HepG2 (cell line): ENCODE measurements around the gene STX1B. TPM values are rescaled to one million over a fixed set of nuclear protein-coding genes. Genes with fewer than 3 reads are reported as not detected.

Source experiments
- ADNP ChIP-seq: sonication (generic); formaldehyde crosslinking; IDR thresholded peaks from 2 replicates; pipeline ENCODE4 v1.4.0; 2020; ENCODE audit warnings: missing genetic modification reagents
- FOXA1 ChIP-seq, 2 experiments: fragments of 450-650 bp in 1 of 2; sonication (generic) in 1 of 2; formaldehyde crosslinking in 1 of 2; IDR thresholded peaks; 2 replicates each; pipeline versions ENCODE4 v1.4.0 to v1.6.1; 2016 to 2020; ENCODE audit warnings: missing genetic modification reagents in 1 of 2
- HNF1B ChIP-seq: sonication (generic); formaldehyde crosslinking; IDR thresholded peaks from 2 replicates; pipeline ENCODE4 v1.5.1; 2020; ENCODE audit warnings: mild to moderate bottlenecking, moderate library complexity, missing genetic modification reagents
- HNF4G ChIP-seq, 2 experiments: sonication (generic) in 1 of 2; formaldehyde crosslinking in 1 of 2; IDR thresholded peaks; 2 replicates each; pipeline versions ENCODE4 v1.4.0 to v1.6.1; 2011 to 2020; ENCODE audit warnings: borderline replicate concordance in 2 of 2, low read depth in 2 of 2, mild to moderate bottlenecking in 2 of 2, low read length in 1 of 2, missing genetic modification reagents in 1 of 2, moderate library complexity in 1 of 2
- MEIS1 ChIP-seq: sonication (generic); formaldehyde crosslinking; IDR thresholded peaks from 2 replicates; pipeline ENCODE4 v1.9.0; 2021; ENCODE audit warnings: mild to moderate bottlenecking, missing genetic modification reagents, moderate library complexity, borderline replicate concordance
- NFYC ChIP-seq: IDR thresholded peaks from 2 replicates; pipeline ENCODE4 v1.6.1; 2016; ENCODE audit warnings: missing genetic modification reagents, missing compliant biosample characterization
- PATZ1 ChIP-seq: sonication (generic); formaldehyde crosslinking; IDR thresholded peaks from 2 replicates; pipeline ENCODE4 v1.4.0; 2020; ENCODE audit warnings: missing genetic modification reagents
- SPEN ChIP-seq: sonication (generic); formaldehyde crosslinking; IDR thresholded peaks from 2 replicates; pipeline ENCODE4 v1.5.1; 2020; ENCODE audit warnings: low read depth, mild to moderate bottlenecking, missing genetic modification reagents
- ZNF660 ChIP-seq: sonication (generic); formaldehyde crosslinking; IDR thresholded peaks from 2 replicates; pipeline ENCODE4 v1.5.1; 2020; ENCODE audit warnings: mild to moderate bottlenecking, low read depth, missing genetic modification reagents, borderline replicate concordance
- ZNF703 ChIP-seq: sonication (generic); formaldehyde crosslinking; IDR thresholded peaks from 2 replicates; pipeline ENCODE4 v1.5.1; 2020; ENCODE audit warnings: missing genetic modification reagents, mild to moderate bottlenecking, moderate library complexity, borderline replicate concordance
- polyA plus RNA-seq, 8 experiments: library from polyadenylated mRNA; depleted of rRNA in 3 of 8; stranded (reverse) in 7 of 8; unstranded in 1 of 8; fragments of >200 nt; fragmentation: Illumina TruSeq in 4 of 8; extraction: Trizol in 4 of 8; gene quantifications; 2 replicates each; pipeline versions ENCODE4 v1.2.1 to v1.2.3, GENCODE V29; 2011 to 2016; ENCODE audit warnings: low read depth in 4 of 8, missing spikeins in 1 of 8, mixed read lengths in 1 of 8; ENCODE audit not compliant: insufficient read depth in 1 of 8
- total RNA-seq, 5 experiments: library from RNA; depleted of rRNA; stranded (reverse); fragments of >200 nt; fragmentation: Illumina TruSeq; extraction: Trizol; gene quantifications; 2 replicates each; pipeline ENCODE4 v1.2.3, GENCODE V29; 2016; ENCODE audit warnings: low read depth in 1 of 5
- TF ChIP-seq, protein P1 (sequence below): sonication (generic); formaldehyde crosslinking; IDR thresholded peaks from 2 replicates; pipeline ENCODE4 v1.8.0; 2022; ENCODE audit warnings: missing genetic modification reagents, mild to moderate bottlenecking, borderline replicate concordance
- TF ChIP-seq, protein P2 (sequence below): sonication (generic); formaldehyde crosslinking; IDR thresholded peaks from 2 replicates; pipeline ENCODE4 v1.5.0; 2020; ENCODE audit warnings: mild to moderate bottlenecking, missing genetic modification reagents, borderline replicate concordance
- TF ChIP-seq, protein P3 (sequence below): sonication (generic); formaldehyde crosslinking; IDR thresholded peaks from 2 replicates; pipeline ENCODE4 v1.4.0; 2020; ENCODE audit warnings: missing genetic modification reagents

Gene STX1B
- total and polyA plus RNA-seq, 2 of the 13 experiments (the other 11 are each of a cell fraction or from before 2014, with no cell fraction given): 2.1 to 3.0 TPM

GRCh38 chr16:30941600-30942425, 68.6 kb downstream of the STX1B start (continued):
- peak; percentile 68 for TF ChIP-seq PATZ1 (CRISPR knock-in tag)
- TF ChIP-seq ZNF703: no peak
- TF ChIP-seq, protein P1, sequence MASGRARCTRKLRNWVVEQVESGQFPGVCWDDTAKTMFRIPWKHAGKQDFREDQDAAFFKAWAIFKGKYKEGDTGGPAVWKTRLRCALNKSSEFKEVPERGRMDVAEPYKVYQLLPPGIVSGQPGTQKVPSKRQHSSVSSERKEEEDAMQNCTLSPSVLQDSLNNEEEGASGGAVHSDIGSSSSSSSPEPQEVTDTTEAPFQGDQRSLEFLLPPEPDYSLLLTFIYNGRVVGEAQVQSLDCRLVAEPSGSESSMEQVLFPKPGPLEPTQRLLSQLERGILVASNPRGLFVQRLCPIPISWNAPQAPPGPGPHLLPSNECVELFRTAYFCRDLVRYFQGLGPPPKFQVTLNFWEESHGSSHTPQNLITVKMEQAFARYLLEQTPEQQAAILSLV (CRISPR knock-in tag): peak; percentile 47; the same call in 1 of the 2 replicates
- TF ChIP-seq, protein P2, sequence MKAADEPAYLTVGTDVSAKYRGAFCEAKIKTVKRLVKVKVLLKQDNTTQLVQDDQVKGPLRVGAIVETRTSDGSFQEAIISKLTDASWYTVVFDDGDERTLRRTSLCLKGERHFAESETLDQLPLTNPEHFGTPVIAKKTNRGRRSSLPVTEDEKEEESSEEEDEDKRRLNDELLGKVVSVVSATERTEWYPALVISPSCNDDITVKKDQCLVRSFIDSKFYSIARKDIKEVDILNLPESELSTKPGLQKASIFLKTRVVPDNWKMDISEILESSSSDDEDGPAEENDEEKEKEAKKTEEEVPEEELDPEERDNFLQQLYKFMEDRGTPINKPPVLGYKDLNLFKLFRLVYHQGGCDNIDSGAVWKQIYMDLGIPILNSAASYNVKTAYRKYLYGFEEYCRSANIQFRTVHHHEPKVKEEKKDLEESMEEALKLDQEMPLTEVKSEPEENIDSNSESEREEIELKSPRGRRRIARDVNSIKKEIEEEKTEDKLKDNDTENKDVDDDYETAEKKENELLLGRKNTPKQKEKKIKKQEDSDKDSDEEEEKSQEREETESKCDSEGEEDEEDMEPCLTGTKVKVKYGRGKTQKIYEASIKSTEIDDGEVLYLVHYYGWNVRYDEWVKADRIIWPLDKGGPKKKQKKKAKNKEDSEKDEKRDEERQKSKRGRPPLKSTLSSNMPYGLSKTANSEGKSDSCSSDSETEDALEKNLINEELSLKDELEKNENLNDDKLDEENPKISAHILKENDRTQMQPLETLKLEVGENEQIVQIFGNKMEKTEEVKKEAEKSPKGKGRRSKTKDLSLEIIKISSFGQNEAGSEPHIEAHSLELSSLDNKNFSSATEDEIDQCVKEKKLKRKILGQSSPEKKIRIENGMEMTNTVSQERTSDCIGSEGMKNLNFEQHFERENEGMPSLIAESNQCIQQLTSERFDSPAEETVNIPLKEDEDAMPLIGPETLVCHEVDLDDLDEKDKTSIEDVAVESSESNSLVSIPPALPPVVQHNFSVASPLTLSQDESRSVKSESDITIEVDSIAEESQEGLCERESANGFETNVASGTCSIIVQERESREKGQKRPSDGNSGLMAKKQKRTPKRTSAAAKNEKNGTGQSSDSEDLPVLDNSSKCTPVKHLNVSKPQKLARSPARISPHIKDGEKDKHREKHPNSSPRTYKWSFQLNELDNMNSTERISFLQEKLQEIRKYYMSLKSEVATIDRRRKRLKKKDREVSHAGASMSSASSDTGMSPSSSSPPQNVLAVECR: peak; percentile 79; the same call in 1 of the 2 replicates
- TF ChIP-seq MEIS1: peak; percentile 84; the same call in 1 of the 2 replicates
- no peak for TF ChIP-seq ADNP
- TF ChIP-seq ZNF660: no peak
- no peak; the same call in 1 of the 2 replicates for TF ChIP-seq HNF4G (IDR thresholded peaks at IDR 0.05; ENCODE audit: borderline replicate concordance, low read depth, low read length)
- TF ChIP-seq HNF4G (CRISPR knock-in tag; IDR thresholded peaks at IDR 0.05; ENCODE audit: borderline replicate concordance, low read depth): no peak
- TF ChIP-seq NFYC (CRISPR knock-in tag): no peak
- TF ChIP-seq FOXA1 (IDR thresholded peaks at IDR 0.05): no peak
- TF ChIP-seq FOXA1 (CRISPR knock-in tag; IDR thresholded peaks at IDR 0.05): no peak
- TF ChIP-seq, protein P3, sequence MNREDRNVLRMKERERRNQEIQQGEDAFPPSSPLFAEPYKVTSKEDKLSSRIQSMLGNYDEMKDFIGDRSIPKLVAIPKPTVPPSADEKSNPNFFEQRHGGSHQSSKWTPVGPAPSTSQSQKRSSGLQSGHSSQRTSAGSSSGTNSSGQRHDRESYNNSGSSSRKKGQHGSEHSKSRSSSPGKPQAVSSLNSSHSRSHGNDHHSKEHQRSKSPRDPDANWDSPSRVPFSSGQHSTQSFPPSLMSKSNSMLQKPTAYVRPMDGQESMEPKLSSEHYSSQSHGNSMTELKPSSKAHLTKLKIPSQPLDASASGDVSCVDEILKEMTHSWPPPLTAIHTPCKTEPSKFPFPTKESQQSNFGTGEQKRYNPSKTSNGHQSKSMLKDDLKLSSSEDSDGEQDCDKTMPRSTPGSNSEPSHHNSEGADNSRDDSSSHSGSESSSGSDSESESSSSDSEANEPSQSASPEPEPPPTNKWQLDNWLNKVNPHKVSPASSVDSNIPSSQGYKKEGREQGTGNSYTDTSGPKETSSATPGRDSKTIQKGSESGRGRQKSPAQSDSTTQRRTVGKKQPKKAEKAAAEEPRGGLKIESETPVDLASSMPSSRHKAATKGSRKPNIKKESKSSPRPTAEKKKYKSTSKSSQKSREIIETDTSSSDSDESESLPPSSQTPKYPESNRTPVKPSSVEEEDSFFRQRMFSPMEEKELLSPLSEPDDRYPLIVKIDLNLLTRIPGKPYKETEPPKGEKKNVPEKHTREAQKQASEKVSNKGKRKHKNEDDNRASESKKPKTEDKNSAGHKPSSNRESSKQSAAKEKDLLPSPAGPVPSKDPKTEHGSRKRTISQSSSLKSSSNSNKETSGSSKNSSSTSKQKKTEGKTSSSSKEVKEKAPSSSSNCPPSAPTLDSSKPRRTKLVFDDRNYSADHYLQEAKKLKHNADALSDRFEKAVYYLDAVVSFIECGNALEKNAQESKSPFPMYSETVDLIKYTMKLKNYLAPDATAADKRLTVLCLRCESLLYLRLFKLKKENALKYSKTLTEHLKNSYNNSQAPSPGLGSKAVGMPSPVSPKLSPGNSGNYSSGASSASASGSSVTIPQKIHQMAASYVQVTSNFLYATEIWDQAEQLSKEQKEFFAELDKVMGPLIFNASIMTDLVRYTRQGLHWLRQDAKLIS (CRISPR knock-in tag): no peak
- TF ChIP-seq SPEN (CRISPR knock-in tag): peak; percentile 54; the same call in 1 of the 2 replicates
- peak; percentile 86; the same call in 1 of the 2 replicates for TF ChIP-seq HNF1B
